ENCODE results near the gene FBXL2.
A peak's percentile ranks its signal among the peaks of the same experiment; 100 is the strongest.

The FBXL2 gene

DNA sequence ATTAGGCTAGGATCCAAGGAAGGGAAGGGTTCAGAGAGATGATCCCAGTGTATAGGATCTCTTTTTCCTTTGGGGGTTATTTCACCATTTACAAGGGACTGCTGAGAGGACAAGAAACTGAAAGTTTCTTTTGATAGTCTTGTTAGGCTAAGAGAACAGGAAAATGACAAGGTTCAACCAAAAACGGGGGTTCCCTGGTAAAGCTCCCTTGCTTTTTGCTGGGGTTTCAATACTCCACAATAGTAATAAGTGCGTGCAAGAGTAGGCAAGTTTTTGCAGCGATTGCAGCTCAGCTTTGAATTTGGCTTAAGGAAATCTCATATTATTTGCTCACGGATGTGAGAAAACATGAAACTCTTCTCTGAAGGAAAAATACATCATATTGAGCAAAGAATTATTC lies 39.8 kb upstream of the FBXL2 start:
- in situ Hi-C loops (cut with HindIII; ENCODE audit: low sequenced_read_pairs): no loop called here
- no peak for DNase-seq (ENCODE audit: low read depth)
- no peak overlapping the region for H3K4me3 ChIP-seq (ENCODE audit: low read depth, low read length)
- TF ChIP-seq, protein P1, sequence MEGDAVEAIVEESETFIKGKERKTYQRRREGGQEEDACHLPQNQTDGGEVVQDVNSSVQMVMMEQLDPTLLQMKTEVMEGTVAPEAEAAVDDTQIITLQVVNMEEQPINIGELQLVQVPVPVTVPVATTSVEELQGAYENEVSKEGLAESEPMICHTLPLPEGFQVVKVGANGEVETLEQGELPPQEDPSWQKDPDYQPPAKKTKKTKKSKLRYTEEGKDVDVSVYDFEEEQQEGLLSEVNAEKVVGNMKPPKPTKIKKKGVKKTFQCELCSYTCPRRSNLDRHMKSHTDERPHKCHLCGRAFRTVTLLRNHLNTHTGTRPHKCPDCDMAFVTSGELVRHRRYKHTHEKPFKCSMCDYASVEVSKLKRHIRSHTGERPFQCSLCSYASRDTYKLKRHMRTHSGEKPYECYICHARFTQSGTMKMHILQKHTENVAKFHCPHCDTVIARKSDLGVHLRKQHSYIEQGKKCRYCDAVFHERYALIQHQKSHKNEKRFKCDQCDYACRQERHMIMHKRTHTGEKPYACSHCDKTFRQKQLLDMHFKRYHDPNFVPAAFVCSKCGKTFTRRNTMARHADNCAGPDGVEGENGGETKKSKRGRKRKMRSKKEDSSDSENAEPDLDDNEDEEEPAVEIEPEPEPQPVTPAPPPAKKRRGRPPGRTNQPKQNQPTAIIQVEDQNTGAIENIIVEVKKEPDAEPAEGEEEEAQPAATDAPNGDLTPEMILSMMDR (IDR thresholded peaks at IDR 0.05; ENCODE audit: low read depth, low read length, missing control alignments): no peak

DNA sequence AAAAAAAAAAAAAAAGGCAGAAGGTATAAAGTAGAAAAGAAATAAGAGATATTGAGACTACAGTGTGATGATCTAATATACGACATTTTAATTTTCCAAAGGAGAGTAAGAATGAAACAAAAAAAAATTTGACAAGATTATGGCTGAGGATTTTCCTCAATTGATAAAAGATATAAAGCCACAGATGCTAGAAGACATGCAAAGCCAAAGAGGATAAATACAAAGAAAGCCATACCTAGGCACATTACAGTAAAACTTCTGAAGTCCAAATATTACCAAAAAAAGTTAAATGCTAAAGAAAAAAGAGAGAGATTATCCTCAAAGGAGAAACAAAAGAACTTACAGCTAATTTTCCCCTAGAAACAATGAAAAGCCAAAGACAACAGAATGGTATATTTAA lies 38.3 kb upstream of the FBXL2 start:
- TF ChIP-seq, protein P1 (IDR thresholded peaks at IDR 0.05; ENCODE audit: low read depth, low read length, missing control alignments): no peak
- in situ Hi-C loops (cut with HindIII; ENCODE audit: low sequenced_read_pairs): no loop called here
- no peak for DNase-seq (ENCODE audit: low read depth)
- H3K4me3 ChIP-seq (ENCODE audit: low read depth, low read length): no peak overlapping the region

DNA sequence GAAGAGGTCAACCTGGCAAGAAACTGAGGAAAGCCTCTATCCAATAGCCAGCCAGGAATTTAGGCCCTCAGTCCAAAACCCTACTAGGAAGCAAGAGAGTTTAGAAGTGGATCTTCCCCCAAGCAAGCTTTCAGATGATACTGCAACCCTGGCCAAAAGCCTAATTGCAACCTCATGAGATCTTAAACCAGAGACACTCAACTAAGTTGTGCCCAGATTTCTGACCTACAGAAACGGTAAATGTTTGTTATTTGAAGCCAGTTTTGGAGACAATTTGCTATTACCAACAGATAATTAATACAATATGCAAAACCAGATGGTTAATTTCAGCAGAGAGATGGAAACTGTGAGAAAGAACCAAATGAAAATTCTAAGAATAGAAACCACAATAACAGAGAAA lies 37.0 kb upstream of the FBXL2 start:
- TF ChIP-seq, protein P1 (IDR thresholded peaks at IDR 0.05; ENCODE audit: low read depth, low read length, missing control alignments): no peak
- DNase-seq (ENCODE audit: low read depth): no peak
- in situ Hi-C loops (cut with HindIII; ENCODE audit: low sequenced_read_pairs): no loop called here
- H3K4me3 ChIP-seq (ENCODE audit: low read depth, low read length): no peak overlapping the region

DNA sequence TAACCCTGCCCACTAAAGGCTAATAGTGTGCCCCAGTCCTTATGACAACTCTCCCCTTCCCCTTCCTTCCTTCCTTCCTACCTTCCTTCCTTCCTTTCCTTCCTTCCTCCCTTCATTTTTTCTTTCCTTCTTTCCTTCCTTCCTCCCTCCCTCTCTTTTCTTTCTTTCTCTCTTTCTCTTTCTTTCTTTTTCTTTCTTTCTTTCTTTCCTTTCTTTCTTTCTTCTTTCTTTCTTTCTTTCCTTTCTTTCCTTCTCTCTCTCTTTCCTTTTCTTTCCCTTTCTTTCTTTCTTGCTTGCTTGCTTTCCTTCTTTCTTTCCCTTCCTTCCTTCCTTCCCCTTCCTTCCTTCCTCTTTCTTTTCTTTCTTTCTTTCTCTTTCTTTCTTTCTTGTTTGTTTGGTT lies 30.5 kb upstream of the FBXL2 start:
- TF ChIP-seq, protein P1 (IDR thresholded peaks at IDR 0.05; ENCODE audit: low read depth, low read length, missing control alignments): no peak
- no peak overlapping the region for H3K4me3 ChIP-seq (ENCODE audit: low read depth, low read length)

GRCh38 chr3:33250712-33251111 lies 26.5 kb upstream of the FBXL2 start:
- DNase-seq (ENCODE audit: low read depth): peak; percentile 8
- no peak overlapping the region for H3K4me3 ChIP-seq (ENCODE audit: low read depth, low read length)
- TF ChIP-seq, protein P1 (IDR thresholded peaks at IDR 0.05; ENCODE audit: low read depth, low read length, missing control alignments): no peak
- in situ Hi-C loops (cut with HindIII; ENCODE audit: low sequenced_read_pairs): no loop called here

More for the DNA sequence above, 30.5 kb upstream of the FBXL2 start:
- in situ Hi-C loops (cut with HindIII; ENCODE audit: low sequenced_read_pairs): no loop called here
- no peak for DNase-seq (ENCODE audit: low read depth)

GRCh38 chr3:33256249-33256648 lies 21.0 kb upstream of the FBXL2 start:
- TF ChIP-seq, protein P1 (IDR thresholded peaks at IDR 0.05; ENCODE audit: low read depth, low read length, missing control alignments): no peak
- no peak overlapping the region for H3K4me3 ChIP-seq (ENCODE audit: low read depth, low read length)
- in situ Hi-C loops (cut with HindIII; ENCODE audit: low sequenced_read_pairs): no loop called here
- DNase-seq (ENCODE audit: low read depth): no peak

DNA sequence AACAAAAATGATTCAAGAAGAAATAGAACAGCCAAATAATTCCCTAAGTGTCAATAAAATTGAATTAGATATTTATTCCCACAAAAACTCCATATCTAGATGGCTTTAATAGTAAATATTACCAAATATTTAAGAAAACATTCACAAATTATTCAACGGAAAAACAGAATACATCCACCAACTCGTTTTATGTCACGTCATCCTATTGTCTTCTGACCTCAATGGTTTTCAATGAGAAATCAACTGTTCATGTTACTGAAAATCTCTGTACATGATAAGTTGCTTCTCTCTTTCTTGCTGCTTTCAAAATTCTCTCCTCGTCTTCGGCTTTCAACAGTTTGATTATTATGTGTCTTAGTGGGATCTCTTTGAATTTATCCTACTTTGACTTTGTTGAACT lies 17.1 kb upstream of the FBXL2 start:
- TF ChIP-seq, protein P1 (IDR thresholded peaks at IDR 0.05; ENCODE audit: low read depth, low read length, missing control alignments): no peak
- H3K4me3 ChIP-seq (ENCODE audit: low read depth, low read length): no peak overlapping the region
- DNase-seq (ENCODE audit: low read depth): no peak
- in situ Hi-C loops (cut with HindIII; ENCODE audit: low sequenced_read_pairs): no loop called here

Measured in astrocyte of the cerebellum (primary cell).